ENCODE measurements around the gene OSBPL6. TPM values are rescaled to one million over a fixed set of nuclear protein-coding genes. Genes with fewer than 3 reads are reported as not detected.

The OSBPL6 gene
- total and polyA plus RNA-seq, 2 donors (not counting 1 experiment from before 2014, with no cell fraction given) = 0.06 TPM; not detected in 1

- no peak overlapping the region for H2AFZ ChIP-seq (ENCODE audit: insufficient read depth, low read depth, low read length, poor library complexity, severe bottlenecking)
- H3K9me3 ChIP-seq (ENCODE audit: control extremely low read depth in 1 of 3, control insufficient read depth in 2 of 3, insufficient read depth in 1 of 3, low read length in 2 of 3) = no peaks in the 10 kb centered on the region
- Mint-ChIP-seq H3K4me1 (no peaks in the 10 kb centered on the region), H3K27ac (no peak overlapping the region), H3K27me3 (peaks cover 15% of the 10 kb centered on the region), H3K9me3 (ENCODE audit: insufficient read depth) (no peaks in the 10 kb centered on the region), H3K4me3 (no peak overlapping the region)
- no peak for ATAC-seq (ENCODE audit: low read depth)
- no peaks in the 10 kb centered on the region for H3K36me3 ChIP-seq (replicated peaks in 1 of 2; ENCODE audit: control extremely low read depth in 1 of 2, control insufficient read depth in 1 of 2, extremely low read depth in 1 of 2, insufficient read depth in 2 of 2, low read length in 1 of 2)
- H3K4me3 ChIP-seq (ENCODE audit: control extremely low read depth in 1 of 5, extremely low read depth in 1 of 5, insufficient read depth in 1 of 5, low read depth in 2 of 5, low read length in 4 of 5) = no peak overlapping the region
- no peaks in the 10 kb centered on the region for H3K27me3 ChIP-seq (replicated peaks in 1 of 4; ENCODE audit: control extremely low read depth in 1 of 4, control insufficient read depth in 3 of 4, insufficient read depth in 4 of 4, low read length in 3 of 4)
- WGBS (ENCODE audit: insufficient coverage) = 93% methylated on average over 5 of the region's 5 CpGs
- H3K79me2 ChIP-seq (ENCODE audit: control insufficient read depth, insufficient read depth, low read length) = no peaks in the 10 kb centered on the region
- H3K9ac ChIP-seq (ENCODE audit: low read length) = no peak overlapping the region
- intact Hi-C loops (cut with micrococcal nuclease) = no loop called here
- ChIA-PET CTCF (no interaction called here), POLR2A (no interaction called here)
- H3K27ac ChIP-seq (ENCODE audit: low read length in 2 of 2) = no peak overlapping the region
- H3K4me2 ChIP-seq (replicated peaks; ENCODE audit: low read depth, low read length, poor library complexity, severe bottlenecking) = no peak overlapping the region
- DNase-seq = no peak
- TF ChIP-seq CTCF (IDR thresholded peaks at IDR 0.05) = no peak
- no peak for TF ChIP-seq EZH2 (IDR thresholded peaks at IDR 0.05; ENCODE audit: borderline replicate concordance, insufficient read depth, low read depth, low read length, poor library complexity, severe bottlenecking)
- no peaks in the 10 kb centered on the region for H4K20me1 ChIP-seq (ENCODE audit: control insufficient read depth, insufficient read depth, low read length, poor library complexity, severe bottlenecking)
- H3K4me1 ChIP-seq (ENCODE audit: control insufficient read depth in 2 of 2, insufficient read depth in 2 of 2, low read length in 2 of 2) = no peaks in the 10 kb centered on the region
Observed at GRCh38 chr2:178269438-178270224, 75.3 kb downstream of the OSBPL6 start.

GRCh38 chr2:178270338-178270737, 76.0 kb downstream of the OSBPL6 start:
- H3K9me3 ChIP-seq (ENCODE audit: control extremely low read depth in 1 of 3, control insufficient read depth in 2 of 3, insufficient read depth in 1 of 3, low read length in 2 of 3) = no peaks in the 10 kb centered on the region
- 100% methylated on average over 3 of the region's 5 CpGs for WGBS (ENCODE audit: insufficient coverage)
- no peaks in the 10 kb centered on the region for H3K27me3 ChIP-seq (replicated peaks in 1 of 4; ENCODE audit: control extremely low read depth in 1 of 4, control insufficient read depth in 3 of 4, insufficient read depth in 4 of 4, low read length in 3 of 4)
- intact Hi-C loops (cut with micrococcal nuclease) = no loop called here
- CTCF ChIA-PET = no interaction called here
- no peaks in the 10 kb centered on the region for H3K36me3 ChIP-seq (replicated peaks in 1 of 2; ENCODE audit: control extremely low read depth in 1 of 2, control insufficient read depth in 1 of 2, extremely low read depth in 1 of 2, insufficient read depth in 2 of 2, low read length in 1 of 2)
- no peak for DNase-seq
- TF ChIP-seq EZH2 (IDR thresholded peaks at IDR 0.05; ENCODE audit: borderline replicate concordance, insufficient read depth, low read depth, low read length, poor library complexity, severe bottlenecking) (no peak), CTCF (IDR thresholded peaks at IDR 0.05) (no peak)
- no peak overlapping the region for H3K4me3 ChIP-seq (ENCODE audit: control extremely low read depth in 1 of 5, extremely low read depth in 1 of 5, insufficient read depth in 1 of 5, low read depth in 2 of 5, low read length in 4 of 5)
- Mint-ChIP-seq H3K27ac (no peak overlapping the region), H3K4me3 (no peak overlapping the region), H3K27me3 (peaks cover 18% of the 10 kb centered on the region), H3K4me1 (no peaks in the 10 kb centered on the region), H3K9me3 (ENCODE audit: insufficient read depth) (no peaks in the 10 kb centered on the region)
- no peaks in the 10 kb centered on the region for H3K79me2 ChIP-seq (ENCODE audit: control insufficient read depth, insufficient read depth, low read length)
- no peaks in the 10 kb centered on the region for H3K4me1 ChIP-seq (ENCODE audit: control insufficient read depth in 2 of 2, insufficient read depth in 2 of 2, low read length in 2 of 2)
- no peaks in the 10 kb centered on the region for H4K20me1 ChIP-seq (ENCODE audit: control insufficient read depth, insufficient read depth, low read length, poor library complexity, severe bottlenecking)
- no peak overlapping the region for H3K4me2 ChIP-seq (replicated peaks; ENCODE audit: low read depth, low read length, poor library complexity, severe bottlenecking)
- H3K27ac ChIP-seq (ENCODE audit: low read length in 2 of 2) = no peak overlapping the region
- no peak overlapping the region for H2AFZ ChIP-seq (ENCODE audit: insufficient read depth, low read depth, low read length, poor library complexity, severe bottlenecking)
- POLR2A ChIA-PET = no interaction called here
- no peak for ATAC-seq (ENCODE audit: low read depth)
- H3K9ac ChIP-seq (ENCODE audit: low read length) = no peak overlapping the region
